ENCODE measurements around the gene SYNC.

- TF ChIP-seq CTCF (conservative IDR thresholded peaks at IDR 0.05; ENCODE audit: low read depth in 2 of 2) (no peak), REST (IDR thresholded peaks at IDR 0.05; ENCODE audit: unreplicated experiment) (no peak), POLR2AphosphoS5 (IDR thresholded peaks at IDR 0.05; ENCODE audit: low read depth) (no peak), EZH2phosphoT487 (IDR thresholded peaks at IDR 0.05; ENCODE audit: unreplicated experiment) (no peak), ETS1 (IDR thresholded peaks at IDR 0.05) (no peak), EZH2 (IDR thresholded peaks at IDR 0.05; ENCODE audit: low read depth, unreplicated experiment) (no peak)
Measured at GRCh38 chr1:32741059-32741412, 38.5 kb upstream of the SYNC start.
